NCI-H2029 (cell line): ENCODE measurements around the gene RNASE8.
"Not testable (repeated sequence)": the region's sequence is repeated elsewhere in the genome, so short reads cannot be mapped to it uniquely, and the experiment has no call there.

ENCODE experiments used
- DNase-seq: peaks from one replicate; lab custom pipeline; 2025; lab: John Stamatoyannopoulos, UW

Gene RNASE8

GRCh38 chr14:21030531-21030930, 27.1 kb upstream of the RNASE8 start:
- no peak for DNase-seq

GRCh38 chr14:21032326-21033132, 25.1 kb upstream of the RNASE8 start:
- no peak for DNase-seq

- DNase-seq, result no peak
These were observed 24.4 kb upstream of the RNASE8 start for GRCh38 chr14:21033133-21033698.

- DNase-seq, result no peak
These were observed 22.9 kb upstream of the RNASE8 start, which contains the start of gene RNASE13 for GRCh38 chr14:21034707-21035106. Gene RNASE13, minus strand, starts transcription at chr14:21034807. Its CDS starts 519 bp downstream, at chr14:21034288.

GRCh38 chr14:21036751-21037150, 20.9 kb upstream of the RNASE8 start:
- no peak for DNase-seq

- DNase-seq, result no peak
These were observed 20.5 kb upstream of the RNASE8 start for GRCh38 chr14:21037156-21037555.

GRCh38 chr14:21038441-21039422, 18.9 kb upstream of the RNASE8 start:
- DNase-seq, result peak; percentile 65

GRCh38 chr14:21039585-21040369, 17.8 kb upstream of the RNASE8 start:
- no peak for DNase-seq

GRCh38 chr14:21040370-21040925, 17.2 kb upstream of the RNASE8 start:
- DNase-seq, result no peak

- not testable (repeated sequence) for DNase-seq
These were observed 16.7 kb upstream of the RNASE8 start for GRCh38 chr14:21040941-21041340.

GRCh38 chr14:21041676-21042433, 15.8 kb upstream of the RNASE8 start, which contains the start of gene RNASE7:
Gene RNASE7, plus strand, starts transcription at chr14:21042362. Its CDS starts 631 bp downstream, at chr14:21042993.
- DNase-seq, result no peak

GRCh38 chr14:21042918-21043317, 14.7 kb upstream of the RNASE8 start:
- DNase-seq, result no peak

- no peak for DNase-seq
These were observed 14.1 kb upstream of the RNASE8 start for GRCh38 chr14:21043387-21043973.

- DNase-seq, result peak; percentile 20
These were observed 13.5 kb upstream of the RNASE8 start for GRCh38 chr14:21043974-21044618.

- DNase-seq, result no peak
These were observed 10.2 kb upstream of the RNASE8 start for GRCh38 chr14:21047378-21047781.

- DNase-seq, result no peak
These were observed 9.0 kb upstream of the RNASE8 start for GRCh38 chr14:21048638-21049037.

- no peak for DNase-seq
These were observed 8.3 kb upstream of the RNASE8 start for GRCh38 chr14:21049271-21049673.

- no peak for DNase-seq
These were observed 7.0 kb upstream of the RNASE8 start for GRCh38 chr14:21050597-21050996.
